HG03354 (cell line): ENCODE measurements around the gene CGB2.
"Not testable (repeated sequence)": the region's sequence is repeated elsewhere in the genome, so short reads cannot be mapped to it uniquely, and the experiment has no call there.

Experiments used
- ATAC-seq: cut with Tn5 transposase; IDR thresholded peaks from one replicate; pipeline ENCODE4 v1.9.1; 2021; ENCODE audit warnings: mild to moderate bottlenecking; ENCODE audit not compliant: unreplicated experiment, poor library complexity, severe bottlenecking

The CGB2 gene

GRCh38 chr19:49006905-49007304 is 24.8 kb upstream of the CGB2 start:
- no peak for ATAC-seq

- no peak for ATAC-seq
These were observed 21.9 kb upstream of the CGB2 start for GRCh38 chr19:49009828-49010227.

GRCh38 chr19:49010453-49010852 is 21.2 kb upstream of the CGB2 start:
- ATAC-seq = no peak

- no peak for ATAC-seq
These were observed 20.5 kb upstream of the CGB2 start for GRCh38 chr19:49011194-49011593.

GRCh38 chr19:49014123-49014869 is 17.4 kb upstream of the CGB2 start:
- ATAC-seq = no peak

GRCh38 chr19:49014870-49015255 is 16.8 kb upstream of the CGB2 start:
- no peak for ATAC-seq

- ATAC-seq = no peak
These were observed 15.4 kb upstream of the CGB2 start for GRCh38 chr19:49016067-49016839.

GRCh38 chr19:49017041-49017665 is 14.5 kb upstream of the CGB2 start, which contains the start of gene LHB:
Gene LHB, minus strand, starts transcription at chr19:49017091. Its CDS starts 10 bp downstream, at chr19:49017081.
- no peak for ATAC-seq

GRCh38 chr19:49017666-49018351 is 13.9 kb upstream of the CGB2 start:
- ATAC-seq = peak; percentile 54

GRCh38 chr19:49018388-49019241 is 13.1 kb upstream of the CGB2 start:
- ATAC-seq = not testable (repeated sequence)

- ATAC-seq = no peak
These were observed 12.3 kb upstream of the CGB2 start for GRCh38 chr19:49019242-49019932.

GRCh38 chr19:49020342-49020741 is 11.3 kb upstream of the CGB2 start:
- no peak for ATAC-seq

- ATAC-seq = no peak
These were observed 10.5 kb upstream of the CGB2 start for GRCh38 chr19:49020931-49021895.

- no peak for ATAC-seq
These were observed 9.6 kb upstream of the CGB2 start for GRCh38 chr19:49022116-49022515.

- ATAC-seq = not testable (repeated sequence)
These were observed 7.5 kb upstream of the CGB2 start, which contains the start of gene CGB3 for GRCh38 chr19:49024233-49024632. Gene CGB3, minus strand, starts transcription at chr19:49024333. Its CDS starts 362 bp downstream, at chr19:49023971.

- not testable (repeated sequence) for ATAC-seq
These were observed 6.6 kb upstream of the CGB2 start for GRCh38 chr19:49025088-49025487.

GRCh38 chr19:49025599-49025998 is 6.1 kb upstream of the CGB2 start:
- not testable (repeated sequence) for ATAC-seq
